DOHH2 (cell line): ENCODE data around the gene SEMA5A.

Source experiments
- CTCF ChIP-seq: fragments of 200-600 bp; sonication (generic); IDR thresholded peaks from one replicate; pipeline ENCODE4 v1.5.1; 2014; ENCODE audit warnings: antibody characterized with exemption, mild to moderate bottlenecking, low read depth, low read length; ENCODE audit not compliant: poor library complexity, severe bottlenecking
- EZH2phosphoT487 ChIP-seq: fragments of 200-600 bp; sonication (generic); IDR thresholded peaks from 2 replicates; pipeline ENCODE4 v1.6.1; 2017; ENCODE audit warnings: borderline replicate concordance, mild to moderate bottlenecking, antibody characterized with exemption, low read length, moderate library complexity, mixed read lengths

DNA sequence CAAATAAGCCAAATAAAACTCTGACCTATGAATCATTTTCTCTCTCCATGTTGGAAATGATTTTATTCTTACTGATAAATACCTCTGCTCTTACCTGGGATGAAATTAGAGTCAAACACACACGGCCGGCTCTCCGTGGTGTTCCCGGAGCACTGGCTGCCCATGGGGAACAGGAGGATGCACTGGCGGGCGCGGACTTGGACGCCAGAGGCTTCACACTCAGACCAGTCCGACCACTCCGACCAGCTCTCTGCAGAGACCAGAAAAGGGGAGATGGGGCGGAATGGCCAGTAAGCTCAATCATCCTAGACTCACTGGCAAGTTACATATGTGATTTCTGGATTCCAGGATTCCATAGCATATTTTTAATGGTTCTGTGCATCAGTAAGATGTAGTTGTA lies 494.1 kb downstream of the SEMA5A start:
- TF ChIP-seq CTCF (no peak), EZH2phosphoT487 (no peak)
